Astrocyte of the cerebellum (primary cell): Measurements from ENCODE around the gene LCN6.
"Not testable (repeated sequence)": the region's sequence is repeated elsewhere in the genome, so short reads cannot be mapped to it uniquely, and the experiment has no call there.

Source experiments
- DNase-seq: peaks from one replicate; pipeline ENCODE4 v3.0.0-alpha.2; 2011; ENCODE audit warnings: low read depth
- H3K4me3 ChIP-seq: 2 replicates; pipeline ENCODE4 v1.5.1; 2011; ENCODE audit warnings: mild to moderate bottlenecking, low read depth, low read length, moderate library complexity
- in situ Hi-C: cut with HindIII; loops from 2 replicates; pipeline ENCODE4 v1.10.0; 2017; ENCODE audit warnings: low sequenced_read_pairs
- TF ChIP-seq, protein P1 (sequence below): IDR thresholded peaks from 2 replicates; pipeline ENCODE4 v1.5.1; 2012; ENCODE audit warnings: low read length, low read depth, moderate library complexity, mild to moderate bottlenecking; ENCODE audit errors: missing control alignments

The LCN6 gene, protein sequence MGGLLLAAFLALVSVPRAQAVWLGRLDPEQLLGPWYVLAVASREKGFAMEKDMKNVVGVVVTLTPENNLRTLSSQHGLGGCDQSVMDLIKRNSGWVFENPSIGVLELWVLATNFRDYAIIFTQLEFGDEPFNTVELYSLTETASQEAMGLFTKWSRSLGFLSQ

GRCh38 chr9:136748201-136748600 is at the start of gene LCN6:
Gene LCN6 (minus strand): TSS chr9:136748525. CDS start chr9:136748483, 42 bp downstream.
- TF ChIP-seq, protein P1, sequence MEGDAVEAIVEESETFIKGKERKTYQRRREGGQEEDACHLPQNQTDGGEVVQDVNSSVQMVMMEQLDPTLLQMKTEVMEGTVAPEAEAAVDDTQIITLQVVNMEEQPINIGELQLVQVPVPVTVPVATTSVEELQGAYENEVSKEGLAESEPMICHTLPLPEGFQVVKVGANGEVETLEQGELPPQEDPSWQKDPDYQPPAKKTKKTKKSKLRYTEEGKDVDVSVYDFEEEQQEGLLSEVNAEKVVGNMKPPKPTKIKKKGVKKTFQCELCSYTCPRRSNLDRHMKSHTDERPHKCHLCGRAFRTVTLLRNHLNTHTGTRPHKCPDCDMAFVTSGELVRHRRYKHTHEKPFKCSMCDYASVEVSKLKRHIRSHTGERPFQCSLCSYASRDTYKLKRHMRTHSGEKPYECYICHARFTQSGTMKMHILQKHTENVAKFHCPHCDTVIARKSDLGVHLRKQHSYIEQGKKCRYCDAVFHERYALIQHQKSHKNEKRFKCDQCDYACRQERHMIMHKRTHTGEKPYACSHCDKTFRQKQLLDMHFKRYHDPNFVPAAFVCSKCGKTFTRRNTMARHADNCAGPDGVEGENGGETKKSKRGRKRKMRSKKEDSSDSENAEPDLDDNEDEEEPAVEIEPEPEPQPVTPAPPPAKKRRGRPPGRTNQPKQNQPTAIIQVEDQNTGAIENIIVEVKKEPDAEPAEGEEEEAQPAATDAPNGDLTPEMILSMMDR, result no peak
- DNase-seq, result no peak
- H3K4me3 ChIP-seq, result no peak within 1 kb of the TSS
- in situ Hi-C loops, result no loop called here

DNA sequence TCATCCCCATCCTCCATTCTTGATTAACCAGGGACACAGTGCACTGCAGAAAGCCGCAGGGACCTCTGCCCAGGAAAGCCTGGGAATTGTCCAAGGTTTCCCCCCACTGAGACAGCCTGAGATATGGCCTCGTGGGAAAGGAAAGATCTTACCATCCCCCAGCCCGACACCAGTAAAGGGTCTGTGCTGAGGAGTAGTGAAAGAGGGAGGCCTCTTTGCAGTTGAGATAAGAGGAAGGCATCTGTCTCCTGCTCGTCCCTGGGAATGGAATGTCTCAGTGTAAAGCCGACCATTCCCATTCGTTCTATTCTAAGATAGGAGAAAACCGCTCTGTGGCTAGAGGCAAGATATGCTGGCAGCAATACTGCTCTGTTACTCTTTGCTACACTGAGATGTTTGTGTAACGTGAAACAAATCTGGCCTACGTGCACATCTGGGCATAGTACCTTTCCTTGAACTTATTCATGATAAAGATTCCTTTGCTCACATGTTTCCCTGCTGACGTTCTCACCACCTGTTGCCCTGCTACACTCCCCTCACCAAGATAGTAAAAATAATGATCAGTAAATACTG is 48.5 kb upstream of the LCN6 start:
- not testable (repeated sequence) for DNase-seq, H3K4me3 ChIP-seq
- in situ Hi-C loops, result loop anchor here (25.0 kb wide), 1 partner anchor 240 kb away; the partner anchor contains the start of genes ABCA2, FUT7 and NPDC1

- in situ Hi-C loops, result loop anchor here (25.0 kb wide), 1 partner anchor 241 kb away; the partner anchor contains the start of genes ABCA2, FUT7 and NPDC1
- H3K4me3 ChIP-seq, result no peak within 1 kb of the TSS
- TF ChIP-seq, protein P1, result no peak
- no peak for DNase-seq
Measured at GRCh38 chr9:136796238-136796774, 48.0 kb upstream of the LCN6 start, which contains the start of gene CCDC183. Gene CCDC183 (plus strand): TSS chr9:136796338. CDS start chr9:136796398, 60 bp downstream.

DNA sequence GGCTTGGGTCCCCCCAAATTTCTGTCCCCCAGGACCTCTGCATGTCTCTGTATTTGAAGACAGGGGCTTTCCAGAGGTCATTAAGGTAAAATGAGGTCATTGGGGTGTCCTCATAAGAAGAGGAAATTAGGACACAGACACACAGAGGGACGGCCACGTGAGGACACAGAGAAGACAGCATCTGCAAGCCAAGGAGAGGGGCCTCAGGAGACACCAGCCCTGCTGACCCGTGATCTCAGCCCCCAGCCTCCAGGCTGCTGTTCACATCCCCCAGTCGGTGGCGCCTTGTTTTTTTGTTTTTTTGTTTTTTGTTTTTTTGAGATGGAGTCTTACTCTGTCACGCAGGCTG is 46.6 kb upstream of the LCN6 start:
- DNase-seq, result no peak
- H3K4me3 ChIP-seq, result no peak overlapping the region
- TF ChIP-seq, protein P1, result no peak
- in situ Hi-C loops, result loop anchor here (25.0 kb wide), 1 partner anchor 242 kb away; the partner anchor contains the start of genes ABCA2, FUT7 and NPDC1

GRCh38 chr9:136794281-136794999 is 46.1 kb upstream of the LCN6 start:
- DNase-seq, result no peak
- H3K4me3 ChIP-seq, result no peak overlapping the region
- in situ Hi-C loops, result loop anchor here (25.0 kb wide), 1 partner anchor 243 kb away; the partner anchor contains the start of genes ABCA2, FUT7 and NPDC1
- TF ChIP-seq, protein P1, result no peak

- no peak for DNase-seq
- no peak overlapping the region for H3K4me3 ChIP-seq
- in situ Hi-C loops, result loop anchor here (25.0 kb wide), 1 partner anchor 244 kb away; the partner anchor contains the start of genes ABCA2, FUT7 and NPDC1
- TF ChIP-seq, protein P1, result no peak
Measured at GRCh38 chr9:136793086-136793946, 45.0 kb upstream of the LCN6 start.
